Measurements from ENCODE around the gene RLBP1.
A peak's percentile ranks its signal among the peaks of the same experiment; 100 is the strongest.

RLBP1 gene

DNA sequence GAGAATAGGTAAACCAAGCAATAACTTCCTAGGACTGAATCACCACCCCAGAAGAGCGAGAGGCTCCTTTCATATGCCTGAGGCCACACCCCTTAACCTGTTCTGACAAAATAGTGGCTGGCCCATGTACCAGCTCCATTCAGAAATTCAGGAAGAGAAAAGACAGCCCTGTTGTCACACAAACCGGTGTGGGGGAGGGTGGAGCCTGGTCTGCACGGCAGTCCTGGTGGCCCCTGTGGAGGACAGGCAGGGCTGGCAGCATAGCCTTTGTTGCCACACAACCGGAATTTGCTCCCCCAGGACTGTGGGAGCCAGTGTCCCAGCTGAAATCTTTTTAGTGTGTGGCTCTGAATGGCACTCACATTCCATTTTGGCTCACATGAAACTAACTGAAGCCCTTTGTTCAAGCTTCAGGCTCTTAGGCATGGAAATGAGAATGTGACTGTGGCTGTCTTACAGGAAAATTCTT, 23.8 kb downstream of the RLBP1 start:
- H3K4me3 Mint-ChIP-seq = no peak overlapping the region
- H3K4me1 Mint-ChIP-seq = peaks cover 44% of the 10 kb centered on the region
- H3K27ac Mint-ChIP-seq = peak overlapping the region; percentile 3

DNA sequence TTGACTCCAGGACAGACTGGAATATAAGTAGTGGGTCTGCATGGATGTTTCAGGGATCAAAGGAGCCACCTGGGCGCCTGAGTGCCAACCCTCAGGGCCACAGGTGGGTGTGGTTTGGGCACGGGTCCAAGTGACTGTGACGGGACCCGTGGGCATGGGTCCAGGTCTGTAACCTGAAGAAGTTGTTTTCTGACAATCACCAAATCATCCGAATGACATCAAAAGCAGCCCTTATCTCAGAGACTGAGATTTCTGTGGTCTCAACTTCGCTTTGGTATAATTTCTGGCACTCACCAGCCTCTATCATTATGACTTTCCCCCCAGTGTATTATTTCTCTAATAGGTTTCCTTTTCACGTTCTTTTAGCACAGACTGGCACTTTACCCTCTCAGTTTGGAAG, 24.4 kb downstream of the RLBP1 start:
- no peaks in the 10 kb centered on the region for H3K27me3 Mint-ChIP-seq (ENCODE audit: low read depth, poor library complexity)
- no peak for DNase-seq
- no peaks in the 10 kb centered on the region for H3K9me3 Mint-ChIP-seq
- TF ChIP-seq, protein P1, sequence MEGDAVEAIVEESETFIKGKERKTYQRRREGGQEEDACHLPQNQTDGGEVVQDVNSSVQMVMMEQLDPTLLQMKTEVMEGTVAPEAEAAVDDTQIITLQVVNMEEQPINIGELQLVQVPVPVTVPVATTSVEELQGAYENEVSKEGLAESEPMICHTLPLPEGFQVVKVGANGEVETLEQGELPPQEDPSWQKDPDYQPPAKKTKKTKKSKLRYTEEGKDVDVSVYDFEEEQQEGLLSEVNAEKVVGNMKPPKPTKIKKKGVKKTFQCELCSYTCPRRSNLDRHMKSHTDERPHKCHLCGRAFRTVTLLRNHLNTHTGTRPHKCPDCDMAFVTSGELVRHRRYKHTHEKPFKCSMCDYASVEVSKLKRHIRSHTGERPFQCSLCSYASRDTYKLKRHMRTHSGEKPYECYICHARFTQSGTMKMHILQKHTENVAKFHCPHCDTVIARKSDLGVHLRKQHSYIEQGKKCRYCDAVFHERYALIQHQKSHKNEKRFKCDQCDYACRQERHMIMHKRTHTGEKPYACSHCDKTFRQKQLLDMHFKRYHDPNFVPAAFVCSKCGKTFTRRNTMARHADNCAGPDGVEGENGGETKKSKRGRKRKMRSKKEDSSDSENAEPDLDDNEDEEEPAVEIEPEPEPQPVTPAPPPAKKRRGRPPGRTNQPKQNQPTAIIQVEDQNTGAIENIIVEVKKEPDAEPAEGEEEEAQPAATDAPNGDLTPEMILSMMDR (IDR thresholded peaks at IDR 0.05) = no peak
- peak overlapping the region; percentile 3 for H3K27ac Mint-ChIP-seq
- H3K4me1 Mint-ChIP-seq = peaks cover 46% of the 10 kb centered on the region
- peaks cover 30% of the 10 kb centered on the region for H3K36me3 Mint-ChIP-seq (ENCODE audit: low read depth)
- H3K4me3 Mint-ChIP-seq = no peak overlapping the region

More for the DNA sequence above, 23.8 kb downstream of the RLBP1 start:
- TF ChIP-seq, protein P1 (IDR thresholded peaks at IDR 0.05) = no peak
- Mint-ChIP-seq H3K36me3 (ENCODE audit: low read depth) (peaks cover 27% of the 10 kb centered on the region), H3K27me3 (ENCODE audit: low read depth, poor library complexity) (no peaks in the 10 kb centered on the region), H3K9me3 (no peaks in the 10 kb centered on the region)
- DNase-seq = peak; percentile 48

DNA sequence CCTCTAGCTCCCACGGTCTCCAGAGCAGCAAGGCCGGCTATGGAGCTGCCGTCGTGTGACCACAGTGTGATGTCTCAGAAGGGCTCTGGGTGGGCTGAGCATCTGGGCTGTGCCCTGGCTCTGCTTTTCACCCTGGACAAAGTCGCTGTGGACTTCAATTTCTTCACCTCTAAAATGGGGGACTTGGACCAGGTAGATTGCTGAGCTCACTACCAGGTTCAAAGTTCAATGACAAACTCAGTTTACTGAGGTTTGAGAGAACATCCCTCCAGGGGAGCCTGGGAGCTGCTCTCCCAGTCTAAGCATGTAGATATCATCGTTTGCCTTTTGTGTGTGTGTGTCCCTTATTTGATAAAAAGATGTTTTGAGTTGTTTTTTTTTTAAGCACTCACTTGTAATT, 25.1 kb downstream of the RLBP1 start:
- no peak overlapping the region for H3K4me3 Mint-ChIP-seq
- H3K27me3 Mint-ChIP-seq (ENCODE audit: low read depth, poor library complexity) = no peaks in the 10 kb centered on the region
- no peak for DNase-seq
- no peak overlapping the region for H3K27ac Mint-ChIP-seq
- H3K9me3 Mint-ChIP-seq = no peaks in the 10 kb centered on the region
- peaks cover 31% of the 10 kb centered on the region for H3K36me3 Mint-ChIP-seq (ENCODE audit: low read depth)
- TF ChIP-seq, protein P1 (IDR thresholded peaks at IDR 0.05) = no peak
- H3K4me1 Mint-ChIP-seq = peaks cover 48% of the 10 kb centered on the region

DNA sequence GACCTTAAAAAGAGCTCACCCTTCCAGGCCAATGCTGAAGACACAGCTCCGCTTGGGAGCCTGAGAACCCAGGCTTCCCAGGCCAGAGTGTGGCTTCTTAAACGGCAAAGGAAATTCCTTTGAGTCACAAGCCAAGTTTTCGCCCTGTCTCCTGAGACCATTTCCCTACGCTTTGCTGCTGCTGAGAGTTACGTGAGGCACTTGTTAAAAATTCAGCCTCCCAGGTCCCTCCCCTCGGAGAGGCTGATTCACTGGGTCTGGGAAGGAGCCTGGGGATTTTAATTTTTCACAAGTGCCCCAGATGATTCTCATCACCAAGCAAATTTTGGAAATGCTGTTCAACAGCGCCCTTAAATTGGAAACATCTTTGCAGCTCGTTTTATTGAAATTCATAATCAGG, 25.5 kb downstream of the RLBP1 start:
- no peak for DNase-seq
- TF ChIP-seq, protein P1 (IDR thresholded peaks at IDR 0.05) = no peak
- no peak overlapping the region for H3K4me3 Mint-ChIP-seq
- H3K9me3 Mint-ChIP-seq = no peaks in the 10 kb centered on the region
- H3K4me1 Mint-ChIP-seq = peaks cover 46% of the 10 kb centered on the region
- H3K36me3 Mint-ChIP-seq (ENCODE audit: low read depth) = peaks cover 31% of the 10 kb centered on the region
- H3K27ac Mint-ChIP-seq = no peak overlapping the region
- no peaks in the 10 kb centered on the region for H3K27me3 Mint-ChIP-seq (ENCODE audit: low read depth, poor library complexity)

DNA sequence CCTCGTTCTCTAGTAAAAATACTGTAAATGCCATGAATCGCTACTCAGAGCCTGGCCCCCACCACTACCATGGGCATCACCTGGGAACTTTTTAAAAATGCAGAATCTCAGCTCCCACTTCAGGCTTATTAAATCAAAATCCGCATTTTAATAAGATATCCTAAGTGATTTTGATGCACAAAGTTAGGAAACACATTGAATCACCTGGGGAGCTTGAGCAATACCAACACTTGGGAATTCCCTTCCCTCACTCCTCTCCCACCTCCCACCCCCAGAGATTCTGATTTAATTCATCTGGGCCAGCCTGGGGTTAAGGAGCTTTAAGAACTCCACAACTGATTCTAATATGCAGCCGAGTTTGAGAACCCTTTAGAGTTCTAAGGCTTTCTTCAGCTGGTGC, 26.8 kb downstream of the RLBP1 start:
- no peak for DNase-seq
- H3K4me3 Mint-ChIP-seq = no peak overlapping the region
- H3K36me3 Mint-ChIP-seq (ENCODE audit: low read depth) = peaks cover 37% of the 10 kb centered on the region
- peaks cover 37% of the 10 kb centered on the region for H3K4me1 Mint-ChIP-seq
- H3K9me3 Mint-ChIP-seq = no peaks in the 10 kb centered on the region
- no peak overlapping the region for H3K27ac Mint-ChIP-seq
- H3K27me3 Mint-ChIP-seq (ENCODE audit: low read depth, poor library complexity) = no peaks in the 10 kb centered on the region
- TF ChIP-seq, protein P1 (IDR thresholded peaks at IDR 0.05) = no peak

DNA sequence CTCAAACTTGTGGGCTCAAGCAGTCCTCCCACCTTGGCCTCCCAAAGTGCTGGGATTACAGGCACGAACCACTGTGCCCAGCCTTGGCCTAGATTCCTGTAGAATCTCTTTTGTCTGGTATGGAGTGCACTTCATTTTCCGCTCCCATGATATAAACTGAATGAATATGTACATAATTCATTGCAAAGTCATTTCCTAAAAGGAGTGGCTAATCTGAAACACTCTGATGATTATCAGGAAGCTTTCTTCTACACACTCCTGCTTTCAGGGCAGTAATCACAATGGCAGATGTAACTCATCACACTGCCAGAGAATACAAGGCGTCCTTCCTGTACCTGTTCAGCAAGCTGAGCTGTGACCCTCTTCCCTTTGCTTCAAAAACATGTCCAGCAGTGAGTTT, 28.6 kb downstream of the RLBP1 start:
- Mint-ChIP-seq H3K4me3 (no peak overlapping the region), H3K27me3 (ENCODE audit: low read depth, poor library complexity) (no peaks in the 10 kb centered on the region), H3K4me1 (peaks cover 24% of the 10 kb centered on the region), H3K9me3 (no peaks in the 10 kb centered on the region), H3K27ac (no peak overlapping the region), H3K36me3 (ENCODE audit: low read depth) (peaks cover 50% of the 10 kb centered on the region)
- TF ChIP-seq, protein P1 (IDR thresholded peaks at IDR 0.05) = no peak
- no peak for DNase-seq
